Raji (cell line): ENCODE data around the gene OGT.

Source experiments
- POLR2A ChIP-seq: IDR thresholded peaks from 2 replicates; pipeline ENCODE4 v1.6.1; 2011; ENCODE audit warnings: low read depth, low read length, control low read depth; ENCODE audit not compliant: insufficient read depth

OGT gene

DNA sequence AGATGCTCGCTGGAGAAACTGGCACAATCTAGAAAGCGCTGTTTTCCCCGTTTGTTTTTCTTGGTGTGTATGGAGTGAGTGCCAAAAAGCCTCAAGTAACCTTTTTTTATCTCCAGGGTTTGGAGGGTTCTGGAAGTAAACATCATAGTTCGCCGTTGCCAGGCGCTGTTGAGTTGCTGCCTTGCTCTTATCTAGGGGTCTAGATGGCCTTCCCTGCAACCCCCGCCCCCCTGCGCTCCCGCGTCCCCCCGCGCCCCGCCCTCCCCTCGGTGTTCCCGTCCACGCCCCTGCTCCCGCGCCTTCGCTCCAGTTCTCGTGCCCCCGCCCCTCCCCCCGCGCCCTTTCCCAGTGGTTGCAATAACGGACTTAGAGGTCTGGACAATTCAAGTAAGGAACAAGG lies 44.8 kb downstream of the OGT start:
- no peak for TF ChIP-seq POLR2A

DNA sequence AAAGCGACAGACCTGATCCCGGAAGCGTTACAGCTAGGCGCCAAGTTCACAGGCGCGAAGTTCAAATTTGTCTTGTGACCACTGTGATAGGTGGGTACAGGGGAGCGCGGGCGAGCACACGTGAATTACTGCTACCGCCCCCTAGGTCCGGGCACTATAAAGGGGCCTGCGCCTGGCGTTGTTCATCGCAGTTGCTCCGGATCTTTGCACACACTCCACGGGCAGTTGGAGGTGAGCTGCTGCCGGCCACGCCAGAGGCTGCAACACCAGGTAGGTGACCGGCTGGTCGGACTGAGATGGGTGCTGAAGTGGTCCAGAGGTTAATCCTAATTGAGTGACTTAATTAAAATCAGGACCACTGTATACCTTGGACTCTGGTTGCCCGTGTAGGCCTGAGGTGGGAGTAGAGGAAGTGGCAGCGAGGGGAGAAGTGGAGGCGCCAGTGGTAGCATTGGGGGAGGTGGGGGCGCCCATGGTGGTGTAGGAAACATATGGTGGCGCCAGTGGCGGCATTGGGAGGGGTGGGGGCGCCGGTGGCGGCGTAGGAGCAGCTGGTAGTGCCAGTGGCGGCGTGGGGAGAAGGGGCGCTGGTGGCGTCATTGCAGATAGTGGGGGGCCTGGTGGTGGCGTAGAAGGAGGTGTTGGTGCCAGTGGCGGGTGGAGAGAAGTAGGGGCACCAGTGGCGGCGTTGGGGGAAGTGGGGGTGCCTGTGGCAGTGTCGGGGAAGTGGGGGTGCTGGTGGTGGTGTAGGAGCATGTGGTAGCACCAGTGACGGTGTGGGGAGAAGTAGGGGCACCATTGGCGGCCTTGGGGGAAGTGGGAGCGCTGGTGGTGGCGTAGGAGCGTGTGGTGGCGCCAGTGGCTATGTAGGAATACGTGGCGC lies 45.6 kb downstream of the OGT start, which contains the start of gene GCNA:
TSS of gene GCNA (plus strand) at position 185 of the 883 bp plus-strand sequence. CDS start 2,385 bp downstream, outside the sequence.
- no peak for TF ChIP-seq POLR2A

DNA sequence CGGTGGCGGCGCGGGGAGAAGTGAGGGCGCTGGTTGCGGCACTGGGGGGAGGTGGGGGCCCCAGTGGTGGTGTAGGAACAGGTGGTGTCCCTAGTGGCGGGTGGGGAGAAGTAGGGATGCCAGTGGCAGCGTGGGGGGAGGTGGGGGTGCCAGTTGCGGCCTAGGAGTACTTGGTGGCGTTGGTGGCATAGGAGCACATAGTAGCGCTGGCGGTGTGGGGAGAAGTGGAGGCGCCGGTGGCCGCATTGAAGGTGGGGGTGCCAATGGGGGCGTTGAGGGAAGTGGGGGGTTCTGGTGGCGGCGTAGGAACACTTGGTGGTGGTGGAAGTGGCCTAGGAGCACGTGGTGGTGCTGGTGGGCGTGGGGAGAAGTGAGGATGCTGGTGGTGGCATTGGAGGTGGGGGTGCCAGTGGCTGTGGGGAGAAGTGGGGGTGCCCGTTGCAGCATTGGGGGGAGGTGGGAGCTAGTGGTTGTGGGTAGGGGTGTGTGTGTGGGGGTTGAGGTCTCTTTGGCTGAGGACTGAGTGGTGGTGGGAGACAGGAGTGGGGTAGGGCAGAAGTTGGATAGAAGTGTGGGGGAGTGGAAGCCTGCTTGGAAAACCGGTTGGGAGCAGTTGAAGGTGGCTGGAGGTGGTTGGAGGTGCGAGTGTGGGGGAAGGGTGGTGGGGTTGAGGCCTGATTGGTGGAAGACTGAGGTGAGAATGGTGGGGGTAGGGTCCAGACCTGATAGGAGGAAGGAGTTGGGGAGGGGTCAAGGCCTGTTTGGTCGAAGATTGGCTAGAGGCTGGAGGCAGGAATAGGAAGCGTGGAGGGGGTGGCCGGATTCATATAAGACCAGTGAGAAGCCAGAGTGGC lies 46.5 kb downstream of the OGT start:
- TF ChIP-seq POLR2A, result no peak

DNA sequence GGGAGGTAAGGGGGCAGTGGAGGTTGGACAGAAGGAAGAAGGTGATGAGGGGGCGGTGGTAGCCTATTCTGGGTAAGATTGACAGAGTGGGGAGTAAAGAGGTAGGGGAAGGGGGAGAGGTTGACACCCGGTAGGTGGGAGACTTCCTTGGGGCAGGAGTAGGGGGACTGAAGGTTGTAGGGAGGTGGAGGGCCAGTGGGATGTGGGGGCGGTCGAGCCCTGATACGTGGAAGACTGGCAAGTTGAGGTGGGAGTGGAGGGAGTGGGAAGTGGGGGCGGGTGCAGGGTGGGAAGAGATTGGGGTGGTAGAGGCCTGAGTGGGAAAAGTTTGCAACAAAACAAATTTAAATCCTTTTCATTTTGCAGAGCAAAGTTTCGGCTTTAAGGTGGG lies 47.1 kb downstream of the OGT start:
- no peak for TF ChIP-seq POLR2A

DNA sequence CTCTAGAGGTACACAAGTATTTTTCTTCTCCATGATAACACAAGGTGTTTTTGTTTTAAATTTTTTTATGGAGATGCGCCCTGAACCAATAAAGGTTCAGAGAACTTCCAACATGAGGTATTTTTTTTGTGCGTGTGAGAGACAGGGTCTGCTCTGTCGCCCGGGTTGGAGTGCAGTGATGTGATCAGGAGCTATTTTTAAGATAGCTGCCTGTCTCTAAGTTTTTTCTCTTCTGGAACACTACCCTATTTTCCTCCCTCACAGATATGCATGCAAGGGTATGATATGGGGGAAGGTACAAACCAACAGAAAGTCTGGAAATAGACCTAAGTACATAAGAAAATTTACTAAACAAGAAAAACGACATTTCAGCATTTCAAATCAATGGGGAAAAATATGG lies 48.3 kb downstream of the OGT start:
- no peak for TF ChIP-seq POLR2A

DNA sequence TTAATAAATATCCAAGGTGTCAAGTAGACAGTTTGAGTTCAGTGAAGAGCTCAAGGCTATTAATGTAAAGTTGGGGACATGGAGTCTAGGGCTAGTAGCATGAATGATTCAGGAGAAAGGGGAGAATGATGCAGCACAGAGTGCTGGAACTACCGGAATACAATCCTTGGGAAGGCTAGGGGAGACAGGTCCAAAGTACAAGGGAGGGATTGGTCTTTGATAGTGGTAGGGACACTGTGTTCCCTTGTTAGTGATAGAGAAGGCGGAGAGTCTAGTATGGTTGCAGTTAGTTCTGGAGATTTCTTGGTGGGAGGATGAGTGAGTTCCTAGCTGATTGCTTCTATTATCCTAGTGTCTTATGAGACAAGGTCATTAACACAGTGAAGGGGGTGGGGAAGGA lies 54.0 kb downstream of the OGT start:
- TF ChIP-seq POLR2A, result no peak

DNA sequence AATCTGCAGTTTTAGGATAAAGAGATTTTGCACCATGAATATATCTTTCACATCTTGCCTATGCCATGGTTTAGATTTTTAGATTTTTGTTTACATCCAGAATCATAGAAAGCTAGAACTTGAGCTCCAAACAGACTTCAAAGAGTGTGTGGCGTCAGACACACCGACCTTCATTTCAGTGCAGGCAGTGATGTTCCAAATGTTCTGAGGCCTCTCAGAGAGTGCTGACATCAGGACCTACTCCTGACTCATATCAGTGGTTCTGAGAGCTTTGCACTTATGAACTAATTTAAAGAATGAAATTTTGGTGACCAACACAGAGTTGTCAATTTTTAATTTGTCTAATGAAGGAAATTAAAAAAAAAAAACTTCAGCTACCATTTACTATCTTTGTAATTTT lies 67.1 kb downstream of the OGT start:
- TF ChIP-seq POLR2A, result no peak

DNA sequence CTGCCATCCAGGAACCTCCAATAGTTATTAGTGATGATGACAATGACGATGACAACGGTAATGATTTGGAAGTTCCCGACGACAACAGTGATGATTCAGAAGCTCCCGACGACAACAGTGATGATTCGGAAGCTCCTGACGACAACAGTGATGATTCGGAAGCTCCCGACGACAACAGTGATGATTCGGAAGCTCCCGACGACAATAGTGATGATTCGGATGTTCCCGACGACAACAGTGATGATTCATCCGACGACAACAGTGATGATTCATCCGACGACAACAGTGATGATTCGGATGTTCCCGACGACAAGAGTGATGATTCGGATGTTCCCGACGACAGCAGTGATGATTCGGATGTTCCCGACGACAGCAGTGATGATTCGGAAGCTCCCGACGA lies 70.7 kb downstream of the OGT start:
- TF ChIP-seq POLR2A, result no peak

DNA sequence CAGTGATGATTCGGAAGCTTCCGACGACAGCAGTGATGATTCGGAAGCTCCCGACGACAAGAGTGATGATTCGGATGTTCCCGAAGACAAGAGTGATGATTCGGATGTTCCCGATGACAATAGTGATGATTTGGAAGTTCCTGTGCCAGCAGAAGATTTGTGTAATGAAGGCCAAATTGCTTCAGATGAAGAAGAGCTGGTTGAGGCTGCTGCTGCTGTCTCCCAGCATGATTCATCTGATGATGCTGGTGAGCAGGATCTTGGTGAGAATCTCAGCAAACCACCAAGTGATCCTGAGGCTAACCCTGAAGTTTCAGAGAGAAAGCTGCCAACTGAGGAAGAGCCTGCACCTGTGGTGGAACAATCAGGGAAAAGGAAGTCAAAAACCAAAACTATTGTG lies 71.2 kb downstream of the OGT start:
- TF ChIP-seq POLR2A, result no peak

DNA sequence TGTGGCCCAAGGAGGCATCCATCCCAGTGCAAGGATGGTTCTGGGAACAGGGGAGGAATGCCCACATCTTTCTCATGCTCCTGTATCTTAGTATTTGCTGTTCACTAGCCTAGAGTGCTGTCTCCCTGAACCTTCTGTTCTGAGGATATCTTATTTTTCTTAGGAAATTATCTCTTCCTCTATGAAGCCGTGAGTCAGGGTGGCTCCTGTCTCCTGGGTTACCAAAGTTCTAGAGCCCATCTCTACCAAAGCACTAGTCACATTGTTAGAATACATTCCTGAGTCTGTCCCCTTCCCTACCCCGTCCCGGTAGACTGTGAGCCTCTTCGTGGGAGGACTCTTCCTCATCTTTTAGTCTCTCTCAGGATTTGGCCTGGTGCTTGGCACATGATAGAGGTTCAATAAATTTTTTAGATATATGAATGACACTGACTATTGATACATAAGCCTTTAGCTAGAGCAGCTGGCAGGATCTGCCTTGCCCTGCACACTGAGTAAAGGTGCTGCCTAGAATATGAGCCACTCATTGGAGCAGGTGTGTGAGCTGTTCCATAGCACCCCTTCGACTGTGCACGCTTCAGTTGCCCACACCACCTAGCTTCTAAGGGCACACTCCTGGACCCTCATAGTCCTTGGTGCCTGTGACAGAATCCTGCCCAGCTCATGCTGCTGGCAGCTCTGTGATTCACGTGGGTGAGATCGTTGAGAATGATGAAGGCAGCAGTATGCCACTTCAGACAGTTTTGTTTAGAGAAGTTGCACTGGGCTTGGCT lies 72.1 kb downstream of the OGT start:
- TF ChIP-seq POLR2A, result no peak

DNA sequence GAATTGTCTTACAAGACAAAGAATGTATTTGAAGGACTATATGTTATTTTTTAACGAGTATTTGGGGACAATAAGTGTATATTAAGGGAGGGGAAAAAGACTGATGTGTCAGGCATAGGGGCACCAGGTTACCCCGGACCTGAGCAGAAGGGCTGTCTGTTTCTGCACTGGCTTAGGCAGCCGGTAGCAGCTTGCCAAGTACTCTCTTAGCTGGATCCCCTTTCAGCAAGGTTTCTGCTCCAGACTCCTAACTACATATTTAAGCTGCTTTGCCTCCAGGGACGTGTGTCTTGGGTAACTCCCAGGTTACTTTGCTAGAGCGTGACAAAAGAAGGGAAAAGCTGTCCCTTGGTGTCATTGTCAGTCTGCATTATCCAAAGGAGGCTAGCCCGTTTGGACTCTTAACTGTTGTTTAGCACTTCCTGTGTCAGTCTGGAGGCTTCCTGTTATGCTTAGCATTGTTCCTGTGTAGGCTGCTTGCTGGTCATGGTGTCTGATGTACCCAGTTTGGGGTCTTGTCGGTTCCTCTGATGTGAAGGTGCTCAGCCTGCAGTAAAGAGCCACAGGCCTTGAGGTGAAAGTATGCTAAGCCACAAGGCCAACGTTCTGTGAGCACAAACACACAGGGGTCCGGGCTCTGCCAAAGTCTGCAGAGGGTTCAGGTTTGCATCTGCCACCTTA lies 73.8 kb downstream of the OGT start:
- TF ChIP-seq POLR2A, result no peak

DNA sequence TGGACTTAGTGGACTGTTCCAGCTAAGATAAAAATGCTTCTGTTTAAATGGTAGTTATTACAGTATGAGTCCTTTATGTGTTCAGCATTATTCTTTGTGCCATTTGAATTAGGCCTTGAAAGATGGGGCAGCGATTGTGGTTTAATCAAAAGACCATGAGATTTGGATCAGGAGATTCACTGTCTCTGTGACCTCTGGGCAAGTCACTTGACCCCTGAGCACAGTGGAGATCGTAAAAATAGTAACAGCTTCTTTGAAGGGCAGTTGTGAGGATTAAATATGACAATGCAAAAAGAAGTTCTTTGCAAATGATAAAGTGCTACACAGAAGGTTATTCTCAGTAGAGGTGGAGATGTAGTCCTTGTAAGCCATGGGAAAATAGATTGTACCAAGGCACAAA lies 74.6 kb downstream of the OGT start:
- TF ChIP-seq POLR2A, result no peak

DNA sequence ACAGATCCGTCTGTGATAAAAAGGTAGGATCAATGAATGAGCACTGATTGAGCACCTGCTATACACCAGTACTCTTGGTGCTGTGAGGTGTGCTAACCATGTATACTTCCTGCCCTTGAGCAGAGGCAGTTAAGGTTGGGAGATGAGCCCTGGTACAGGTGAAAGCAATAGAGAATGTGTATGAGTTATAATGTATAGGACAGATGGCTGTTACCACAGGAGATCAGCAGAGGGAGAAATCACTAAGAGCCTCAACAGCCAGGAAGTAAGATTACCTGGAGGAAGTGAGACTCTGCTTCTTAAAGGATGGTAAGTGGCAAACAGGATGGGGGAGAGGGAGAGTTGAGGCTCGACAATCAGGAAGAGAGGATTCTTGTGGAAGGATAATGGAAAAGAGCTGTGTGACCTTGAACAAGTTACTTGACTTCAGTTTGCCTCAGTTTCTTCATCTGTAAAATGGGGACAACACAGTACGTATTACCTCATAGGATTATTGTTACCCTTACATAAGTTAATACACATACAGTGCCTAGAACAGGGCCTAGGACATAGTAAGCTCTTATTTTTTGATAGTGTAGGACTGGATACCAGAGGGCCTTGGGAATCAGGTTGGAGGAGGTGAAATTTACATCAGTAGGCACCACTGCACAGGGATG lies 76.3 kb downstream of the OGT start:
- TF ChIP-seq POLR2A, result no peak

DNA sequence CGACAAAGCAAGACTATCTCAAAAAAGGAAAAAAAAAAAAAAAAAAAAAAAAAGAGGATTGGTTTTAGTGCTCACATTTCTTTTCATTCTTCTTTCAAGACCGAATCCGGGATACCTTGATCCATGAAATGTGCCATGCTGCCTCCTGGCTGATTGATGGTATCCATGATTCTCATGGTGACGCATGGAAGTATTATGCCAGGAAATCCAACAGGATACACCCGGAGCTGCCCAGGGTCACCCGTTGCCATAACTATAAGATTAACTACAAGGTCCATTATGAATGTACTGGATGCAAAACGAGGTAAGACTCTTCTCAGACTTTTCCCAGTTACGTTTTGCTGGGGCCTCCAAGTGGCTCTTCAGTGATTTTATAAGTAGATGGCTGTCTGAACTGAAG lies 79.4 kb downstream of the OGT start:
- no peak for TF ChIP-seq POLR2A

DNA sequence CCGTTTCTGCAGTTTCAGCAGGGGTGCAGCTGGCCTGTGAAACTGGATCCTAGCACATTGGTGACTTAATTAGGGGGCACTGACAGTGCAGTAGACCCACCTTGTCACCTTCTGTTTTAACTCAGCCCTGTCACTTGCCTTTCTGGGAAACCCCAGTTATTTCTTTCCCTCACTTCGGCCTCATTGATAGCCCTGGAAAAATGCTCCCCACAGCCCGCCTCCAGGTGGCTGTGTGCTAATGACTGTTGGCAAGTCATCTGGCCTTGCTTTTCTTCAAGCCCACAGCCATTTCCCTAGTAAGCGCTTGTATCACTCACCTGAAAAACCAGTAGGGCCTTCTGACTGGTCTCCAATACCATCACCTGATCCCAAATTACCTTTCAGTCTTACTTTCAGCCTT lies 82.2 kb downstream of the OGT start:
- no peak for TF ChIP-seq POLR2A

DNA sequence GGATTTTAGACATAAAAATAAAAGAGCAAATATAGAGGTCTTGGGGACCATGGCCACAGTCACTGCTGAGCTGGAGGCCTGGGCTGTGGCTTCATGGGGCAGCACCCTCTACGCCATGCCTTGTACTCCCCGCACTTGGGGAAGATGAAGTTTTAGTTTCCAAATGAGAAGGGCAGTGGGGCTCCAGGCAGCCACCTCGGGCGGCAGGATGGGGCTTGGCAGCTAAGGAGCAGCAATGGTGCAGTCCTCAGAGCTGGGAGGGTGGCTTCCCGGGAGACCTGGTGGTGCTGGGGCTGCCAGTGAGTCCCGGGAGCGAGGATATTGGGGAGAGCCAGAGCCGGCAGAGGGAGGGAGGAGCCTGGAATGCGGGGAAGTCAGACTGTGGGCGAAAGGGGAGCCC lies 83.0 kb downstream of the OGT start:
- TF ChIP-seq POLR2A, result no peak
